Stimulated activated CD8-positive, alpha-beta memory T cell treated with anti-CD3 and anti-CD28 coated beads, Interleukin-2, amount 100 ng/mL, for 1 hour (primary cell): ENCODE results near the gene ZFR2.

ENCODE experiments used
- DNase-seq, 2 donors: peaks; one replicate each; pipeline ENCODE4 v3.0.0-alpha.2; 2020; ENCODE audit warnings: low read depth in 2 of 2

The ZFR2 gene

DNA sequence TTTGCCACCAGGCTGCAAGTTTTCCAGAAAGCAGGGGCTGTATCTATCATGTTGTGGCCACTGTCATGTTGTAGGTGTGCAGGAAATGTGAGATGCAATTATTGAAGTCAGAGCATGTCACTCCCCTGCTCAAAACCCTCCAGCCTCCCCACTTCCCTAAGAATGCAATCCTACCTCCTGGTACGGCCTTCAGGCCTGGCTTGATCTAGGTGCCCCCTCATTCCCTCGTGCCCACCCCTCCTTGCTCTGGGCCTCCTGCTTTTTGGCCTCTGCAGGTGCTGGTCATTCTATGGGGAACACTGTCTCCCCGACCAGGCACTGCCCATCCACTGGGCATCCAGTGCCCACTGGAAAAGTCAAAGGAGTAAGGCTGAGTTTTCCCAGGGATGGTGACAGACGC, 54.2 kb downstream of the ZFR2 start:
- no peak for DNase-seq

DNA sequence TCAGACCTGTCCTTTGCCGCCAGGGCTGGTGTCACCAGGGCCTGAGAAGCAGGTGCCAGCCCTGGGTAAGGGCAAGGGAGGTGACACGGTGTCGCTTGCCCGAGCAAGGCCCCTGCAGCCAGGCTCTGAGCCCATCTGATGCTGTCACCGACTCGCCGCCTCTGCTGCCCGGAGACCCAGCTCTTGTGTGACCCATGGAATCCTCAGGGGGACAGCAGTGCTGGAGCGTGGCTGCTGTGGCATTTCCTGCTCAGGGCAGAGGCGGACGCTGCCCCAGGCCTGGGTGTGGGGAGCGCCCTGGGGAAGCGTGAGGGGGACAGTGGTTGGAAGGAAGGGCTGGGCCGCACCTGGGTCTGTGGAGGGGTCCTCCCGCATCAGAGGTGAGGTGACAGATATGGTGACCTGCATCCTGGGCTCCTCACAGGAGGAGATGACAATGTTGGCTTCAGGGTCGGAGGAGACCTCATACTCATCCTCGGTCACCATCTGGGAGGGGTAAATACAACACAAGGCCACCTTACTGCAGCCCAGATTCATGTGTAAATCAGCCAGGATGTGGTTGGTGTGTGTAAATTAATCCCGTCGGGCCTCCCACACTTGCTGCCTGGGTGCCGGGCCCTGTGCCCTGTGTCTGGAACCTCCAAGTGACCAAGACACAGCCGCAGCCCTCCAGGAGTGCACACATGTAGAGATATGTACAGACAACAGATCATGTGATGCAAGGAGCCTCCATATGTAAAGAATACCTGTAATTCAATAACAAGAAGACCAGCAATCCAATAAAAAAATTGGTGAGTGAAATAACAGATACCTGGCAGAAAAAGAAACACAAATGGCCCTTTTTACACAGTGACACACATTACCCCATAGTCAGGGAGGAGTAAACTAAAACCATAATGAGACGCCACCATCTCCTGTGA, 55.1 kb downstream of the ZFR2 start:
- DNase-seq = no peak

DNA sequence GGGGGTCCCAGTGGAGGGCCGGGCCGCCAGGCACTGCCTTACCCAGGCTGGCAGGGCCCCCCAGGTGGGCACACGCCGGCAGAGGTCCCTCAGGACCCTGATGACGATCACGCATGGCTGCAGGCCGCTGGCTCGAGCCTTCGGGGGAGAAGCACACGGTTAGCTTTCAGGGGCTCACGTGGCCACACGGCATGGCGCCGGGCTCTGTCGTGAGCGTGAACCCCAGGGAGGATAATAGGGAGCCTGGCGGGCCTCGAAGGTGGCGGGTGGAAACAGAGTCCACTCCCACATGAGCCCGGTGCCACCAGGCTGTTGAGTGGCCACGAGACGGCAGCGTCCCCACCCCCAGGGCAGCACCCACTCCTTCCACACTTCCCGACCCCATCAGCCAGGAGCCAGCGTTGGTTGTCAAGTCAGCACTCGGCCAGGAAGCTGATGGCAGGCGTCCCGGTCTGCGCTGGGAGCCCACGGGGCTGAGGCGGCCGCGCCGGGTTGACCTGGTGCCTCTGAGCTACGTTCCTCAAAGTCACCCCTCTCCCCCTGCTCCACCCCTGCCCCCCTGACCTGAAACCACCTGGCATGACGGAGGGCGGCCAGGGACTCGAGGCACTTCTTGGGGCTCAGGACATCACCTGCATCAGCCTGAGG, 58.0 kb downstream of the ZFR2 start:
- DNase-seq = no peak

DNA sequence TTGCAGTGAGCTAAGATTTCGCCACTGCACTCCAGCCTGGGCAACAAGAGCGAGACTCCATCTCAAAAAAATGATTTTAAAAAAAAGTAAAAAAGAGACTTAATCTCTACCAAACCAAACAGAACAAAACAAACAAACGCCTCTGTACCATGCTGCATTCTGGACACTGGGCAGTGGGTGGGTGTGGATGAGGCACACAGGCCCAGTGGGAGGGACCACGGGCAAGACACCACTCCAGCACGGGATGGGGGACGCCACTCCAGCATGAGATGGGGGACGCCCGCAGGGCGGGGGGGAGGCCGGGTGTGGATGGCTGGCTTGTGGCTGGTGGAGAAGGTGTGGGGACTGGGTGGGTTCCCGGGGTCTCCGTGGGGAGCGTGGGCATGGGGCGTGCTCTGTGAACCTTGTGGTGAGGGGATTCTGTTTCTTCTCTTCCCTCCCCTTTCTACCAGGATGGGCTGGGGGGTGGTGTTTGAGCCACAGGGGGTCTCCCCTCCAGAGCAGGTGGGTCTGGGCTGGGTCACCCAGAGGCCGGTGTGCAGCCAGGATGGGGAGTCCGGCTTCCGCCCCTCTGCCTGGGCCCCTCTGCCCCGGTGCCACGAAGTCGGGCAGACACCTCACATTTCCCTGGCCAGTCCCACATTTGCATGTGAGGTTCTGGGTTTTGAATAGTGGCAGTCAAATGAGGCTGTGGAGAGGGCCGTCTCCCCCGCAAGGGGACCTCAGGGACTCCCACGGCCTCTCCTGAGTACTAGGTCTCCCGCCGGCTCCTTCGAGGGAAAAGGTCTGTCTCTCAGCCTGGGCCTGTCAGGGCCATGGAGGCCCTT, 58.7 kb downstream of the ZFR2 start:
- no peak for DNase-seq

DNA sequence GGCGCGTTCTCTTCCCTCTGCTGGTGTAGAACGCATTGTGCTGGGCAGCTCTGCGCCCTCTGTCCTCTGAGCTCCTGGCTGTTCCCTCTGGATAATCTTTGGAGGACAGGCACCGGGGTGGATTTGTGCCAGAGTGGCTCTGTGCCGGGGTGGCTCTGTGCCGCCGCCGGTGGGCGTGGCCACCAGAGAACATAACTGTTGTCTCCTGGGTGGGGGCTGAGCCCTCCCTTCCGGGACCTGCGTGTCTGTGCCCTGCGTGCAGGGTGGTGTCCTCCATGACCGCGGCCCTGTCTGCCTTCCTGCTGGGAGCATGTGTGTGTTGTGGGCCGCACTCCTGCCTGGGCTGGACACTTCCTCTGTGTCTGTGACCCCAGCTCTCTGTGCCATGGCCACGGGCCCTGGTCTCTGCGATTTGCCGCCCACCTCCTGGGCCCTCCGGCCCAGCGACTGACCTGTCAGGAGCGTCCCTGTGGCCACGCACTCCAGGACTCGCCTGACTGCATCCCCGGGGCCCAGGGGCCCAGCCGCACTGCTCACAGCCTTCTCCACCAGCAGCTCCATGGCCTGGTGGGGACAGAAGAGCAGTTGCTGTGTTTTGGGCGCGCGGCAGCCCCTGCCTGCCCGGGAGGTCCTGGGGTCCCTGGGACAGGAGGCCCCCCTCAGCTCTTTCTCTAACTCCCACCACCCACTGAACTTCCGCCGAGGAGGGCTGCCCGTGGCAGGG, 60.3 kb downstream of the ZFR2 start:
- no peak for DNase-seq

DNA sequence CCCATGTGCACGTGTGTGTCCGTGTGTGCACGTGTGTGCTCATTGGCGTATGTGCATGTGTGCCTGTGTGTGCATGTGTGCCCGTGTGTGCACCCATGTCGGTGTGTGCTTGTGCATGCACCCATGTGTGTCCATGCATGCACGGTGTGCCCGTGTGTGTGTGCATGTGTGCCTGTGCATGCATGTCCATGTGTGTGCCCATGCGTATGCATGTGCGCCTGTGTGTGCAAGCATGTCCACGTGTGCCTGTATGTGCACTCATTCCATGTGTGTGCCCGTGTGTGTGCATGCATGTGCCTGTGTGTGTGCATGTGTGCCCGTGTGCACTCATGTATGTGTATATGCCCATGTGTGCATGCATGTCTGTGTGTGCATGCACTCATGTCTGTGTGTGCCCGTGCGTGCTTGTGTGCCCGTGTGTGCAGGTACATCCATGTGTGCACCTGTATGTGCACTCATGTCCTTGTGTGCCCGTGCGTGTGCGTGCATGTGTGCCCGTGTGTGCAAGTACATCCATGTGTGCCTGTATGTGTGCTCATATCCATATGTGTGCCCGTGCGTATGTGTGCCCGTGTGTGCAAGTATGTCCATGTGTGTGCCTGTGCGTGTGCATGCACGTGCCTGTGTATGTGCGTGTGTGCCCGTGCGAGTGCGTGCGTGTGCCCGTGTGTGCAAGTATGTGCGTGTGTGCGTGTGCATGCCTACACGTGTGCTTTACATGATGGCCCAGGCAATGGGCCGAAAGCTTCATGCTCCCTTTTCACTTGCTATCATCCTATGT, 61.1 kb downstream of the ZFR2 start:
- DNase-seq = no peak

DNA sequence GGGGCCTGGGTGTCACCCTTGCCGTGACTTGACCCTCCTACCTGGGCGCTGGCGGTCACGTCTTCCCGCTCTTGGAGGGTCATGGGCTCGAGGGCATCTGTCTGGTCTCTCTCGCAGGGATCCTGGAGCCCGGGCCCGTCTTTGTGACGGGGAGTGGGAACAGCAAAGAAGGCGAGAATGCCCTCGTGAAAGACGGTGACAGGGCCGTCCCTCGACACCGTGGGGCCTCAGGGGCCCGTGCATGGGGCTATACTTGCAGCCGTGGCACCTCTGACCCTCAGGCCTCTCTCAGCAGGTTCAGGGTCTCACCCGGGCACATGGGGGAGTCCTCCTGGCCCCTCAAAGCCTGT, 61.7 kb downstream of the ZFR2 start:
- no peak for DNase-seq

DNA sequence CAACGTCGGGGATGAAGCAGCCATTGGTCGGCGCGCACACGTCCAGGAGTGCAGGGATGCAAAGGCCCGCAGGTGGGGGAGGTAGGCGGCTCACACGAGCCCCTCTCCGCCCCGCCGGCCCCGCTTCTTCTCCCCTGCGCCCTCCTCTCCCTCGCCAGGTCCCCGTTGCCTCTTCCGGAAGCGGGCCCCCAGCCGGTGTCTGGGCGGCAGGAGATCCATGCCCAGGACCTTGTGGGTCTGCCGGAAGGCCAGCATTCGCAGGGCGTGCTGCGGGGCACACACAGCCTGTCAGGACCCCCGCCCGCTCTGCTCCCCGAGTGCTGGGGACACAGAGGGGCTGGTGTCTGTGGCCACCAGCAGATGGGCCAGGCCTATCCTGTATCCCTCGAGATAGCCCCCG, 63.0 kb downstream of the ZFR2 start:
- no peak for DNase-seq

DNA sequence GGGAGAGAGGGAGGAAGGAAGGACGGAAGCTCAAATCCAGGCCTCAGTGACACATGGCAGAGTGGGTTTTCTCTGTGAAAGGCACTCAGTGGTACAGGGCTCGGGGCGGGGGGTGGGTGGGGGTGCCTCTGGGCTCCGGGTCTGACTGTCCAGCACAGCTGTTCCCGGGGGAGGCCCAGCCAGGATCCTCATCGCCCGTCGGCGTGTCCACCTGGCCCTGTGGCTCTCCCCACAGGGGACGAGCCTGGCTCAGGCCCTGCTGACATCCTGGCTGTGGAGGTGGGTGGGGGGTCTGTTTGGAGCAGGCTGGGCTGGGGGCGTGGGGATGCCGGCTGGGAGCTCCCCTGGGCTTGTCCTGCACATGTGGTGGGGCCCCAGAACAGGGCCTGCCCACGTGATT, 64.4 kb downstream of the ZFR2 start:
- DNase-seq = no peak

DNA sequence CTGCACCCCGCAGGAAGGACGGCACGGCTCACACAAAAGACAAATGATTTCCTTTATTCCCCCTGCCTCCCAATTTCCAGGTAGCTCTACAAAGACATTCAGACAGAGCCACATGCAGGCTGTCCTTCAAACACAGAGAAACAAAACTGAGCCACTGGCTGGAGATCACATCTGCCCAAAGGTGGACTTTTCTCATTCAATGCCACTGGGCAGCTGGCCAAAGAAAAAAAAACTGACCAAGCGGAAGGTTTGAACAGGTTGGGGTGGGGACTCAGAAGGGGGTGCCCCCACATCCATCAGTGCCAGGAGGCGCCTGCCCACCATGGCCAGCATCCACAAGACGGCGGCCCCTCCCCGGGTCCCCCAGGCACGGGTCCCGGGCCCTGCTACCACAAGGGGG, 64.9 kb downstream of the ZFR2 start:
- no peak for DNase-seq

DNA sequence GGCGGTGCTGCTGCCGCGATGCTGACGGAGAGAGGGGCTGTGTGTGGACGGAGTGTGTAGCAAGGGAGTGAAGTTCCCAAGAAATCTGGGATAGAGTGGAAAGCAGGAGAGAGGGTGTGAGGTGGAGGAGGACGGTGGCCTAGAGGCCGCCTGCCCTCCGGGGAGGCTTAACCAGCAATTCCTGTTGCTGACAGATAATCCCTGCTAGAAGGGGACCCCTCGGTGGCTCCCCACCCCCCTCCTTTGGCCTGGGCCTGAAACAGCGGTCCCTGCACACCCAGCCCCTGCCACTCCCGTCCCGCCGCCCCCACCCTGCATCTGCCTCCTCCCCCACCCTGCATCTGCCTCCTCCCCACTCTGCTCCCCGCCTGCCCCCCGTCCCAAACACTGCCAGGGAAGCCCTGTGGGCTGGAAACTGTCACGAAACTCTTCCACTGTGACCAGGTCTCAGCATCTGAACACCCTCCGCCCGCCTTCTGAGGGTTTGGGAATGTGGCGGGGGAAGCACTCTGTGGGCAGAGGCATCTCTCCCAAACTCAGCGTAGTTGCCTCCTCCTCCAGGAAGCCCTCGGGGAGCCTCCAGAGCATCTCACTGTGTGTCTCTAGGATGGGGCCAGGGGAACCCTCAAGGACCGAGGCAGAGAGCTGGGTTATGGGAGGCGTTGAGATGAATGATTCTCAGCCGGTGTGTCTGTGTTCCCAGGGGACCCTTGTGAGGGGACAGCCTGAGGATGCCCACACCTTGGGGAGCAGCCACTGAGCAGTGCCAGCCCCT, 65.5 kb downstream of the ZFR2 start:
- no peak for DNase-seq

DNA sequence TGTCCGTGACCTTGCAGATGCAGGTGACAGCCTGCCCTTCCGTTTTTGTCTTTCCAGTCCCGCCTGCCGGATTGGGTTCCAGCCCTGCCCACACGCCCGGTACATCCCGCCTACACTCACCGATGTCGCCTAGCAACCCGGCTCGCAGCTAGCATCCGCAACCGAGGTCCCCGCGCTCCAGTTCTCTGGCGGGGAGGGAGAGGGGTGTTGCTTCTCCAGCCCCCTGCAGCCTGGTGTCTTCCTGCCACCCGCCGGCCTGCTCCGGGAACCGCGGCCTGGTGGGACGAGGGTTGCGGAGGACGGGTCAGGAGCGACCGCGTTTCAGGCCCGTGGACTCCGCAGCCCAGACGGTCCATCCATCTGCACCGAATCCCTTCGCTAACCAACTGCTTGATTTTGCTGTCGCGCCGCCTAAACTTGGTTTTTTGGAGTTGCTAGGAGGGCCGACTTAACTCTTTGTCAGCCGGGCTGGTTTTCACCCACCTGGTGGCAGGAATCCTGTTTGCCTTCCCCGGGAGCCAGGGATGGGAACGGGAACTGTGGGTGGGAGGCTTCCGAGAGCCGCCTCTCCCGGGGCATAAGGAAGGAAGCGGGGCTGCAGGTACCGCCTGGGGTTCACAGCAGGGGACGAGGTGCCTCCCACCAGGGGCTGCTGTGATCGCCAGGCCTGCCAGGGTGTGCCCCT, 67.3 kb downstream of the ZFR2 start:
- DNase-seq = peak; percentile 32 to 39

DNA sequence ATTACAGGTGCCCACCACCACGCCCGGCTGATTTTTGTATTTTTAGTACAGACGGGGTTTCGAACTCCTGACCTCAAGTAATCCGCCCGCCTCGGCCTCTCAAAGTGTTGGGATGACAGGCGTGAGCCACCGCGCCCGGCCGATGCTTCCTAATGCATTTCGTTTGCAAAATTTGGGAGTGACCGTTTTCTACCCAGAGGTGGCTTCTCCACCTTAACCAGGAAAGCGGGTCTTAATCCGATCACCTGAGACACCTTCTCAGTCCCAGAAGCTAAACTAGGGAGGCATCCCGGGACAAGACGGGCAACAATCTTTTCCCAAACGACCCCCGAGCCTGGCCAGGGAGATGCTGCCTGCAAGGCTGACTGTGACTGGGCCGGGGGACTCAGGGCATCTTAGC, 67.8 kb downstream of the ZFR2 start:
- no peak for DNase-seq

DNA sequence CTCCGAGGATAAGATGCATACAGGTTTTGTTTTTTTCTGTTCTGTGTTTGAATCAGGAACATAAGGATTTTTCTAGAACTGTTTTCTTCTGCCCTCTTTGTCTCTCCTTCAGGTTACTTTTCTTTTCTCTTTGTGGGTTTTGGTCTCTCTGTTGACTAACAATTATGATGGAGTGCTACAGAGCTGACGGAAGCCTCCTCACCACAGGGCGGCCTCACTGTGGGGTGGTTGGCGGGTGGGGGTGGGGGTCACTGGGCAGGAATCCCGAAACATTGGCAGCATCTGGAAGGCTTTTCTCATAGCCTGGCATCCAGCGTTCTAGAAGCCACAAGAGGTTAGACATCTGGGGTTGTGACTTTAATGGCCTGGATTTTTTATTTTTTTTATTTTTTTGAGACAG, 70.7 kb downstream of the ZFR2 start:
- no peak for DNase-seq

DNA sequence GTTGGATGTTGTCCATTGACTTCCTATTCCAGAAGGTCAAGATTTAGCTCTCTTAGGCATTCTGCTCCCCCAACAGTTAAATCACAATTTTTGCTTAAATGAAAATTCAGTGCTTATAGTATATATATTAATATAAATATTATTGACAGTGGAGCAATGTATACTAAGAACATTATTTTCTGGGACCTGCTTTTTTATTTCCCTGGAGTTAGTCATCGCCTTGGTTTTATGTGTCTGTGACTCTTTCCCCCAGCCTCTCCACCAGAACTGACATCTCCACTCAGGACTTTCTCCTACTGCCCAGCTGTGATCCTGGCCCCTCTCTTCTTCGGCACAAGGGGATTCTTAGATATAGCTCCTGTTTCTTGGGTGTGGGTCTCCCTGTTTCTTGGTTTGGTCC, 72.5 kb downstream of the ZFR2 start:
- DNase-seq = no peak

DNA sequence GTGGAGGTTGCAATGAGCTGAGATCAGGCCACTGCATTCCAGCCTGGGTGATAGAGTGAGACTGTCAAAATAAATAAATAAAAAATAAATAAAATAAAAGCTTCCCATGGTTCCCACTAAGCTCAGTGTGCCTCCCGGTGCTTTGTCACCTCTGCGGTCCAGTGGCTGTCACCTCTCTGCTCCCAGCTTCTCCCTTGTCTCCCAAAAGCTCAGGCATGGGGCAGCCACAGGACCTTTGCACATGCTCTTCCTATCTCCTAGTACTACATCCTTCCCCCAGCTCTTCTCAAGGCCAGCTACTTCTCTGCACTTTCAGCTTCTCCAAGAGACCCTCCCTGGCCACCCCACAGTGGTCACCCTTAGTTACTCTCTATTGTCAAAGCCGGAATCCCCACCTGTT, 75.0 kb downstream of the ZFR2 start:
- no peak for DNase-seq

DNA sequence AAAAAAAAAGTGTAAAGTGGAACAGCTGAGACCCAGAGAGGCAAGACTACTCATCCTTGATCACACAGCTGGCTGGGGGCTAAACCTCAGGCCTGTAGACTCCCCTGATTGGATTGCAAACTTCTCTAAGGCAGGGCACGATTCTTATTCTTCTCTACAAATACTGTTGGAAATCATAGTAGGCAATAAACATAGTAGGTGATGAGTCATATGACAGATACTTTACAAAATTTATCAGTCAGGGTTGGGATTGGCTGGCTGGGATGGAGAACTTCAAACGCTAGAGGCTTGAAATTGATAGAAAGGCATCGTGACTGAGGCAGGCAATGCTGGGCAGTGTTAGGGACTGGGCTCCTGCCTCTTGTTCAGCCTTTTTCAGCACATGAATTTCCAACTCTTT, 76.7 kb downstream of the ZFR2 start:
- no peak for DNase-seq

DNA sequence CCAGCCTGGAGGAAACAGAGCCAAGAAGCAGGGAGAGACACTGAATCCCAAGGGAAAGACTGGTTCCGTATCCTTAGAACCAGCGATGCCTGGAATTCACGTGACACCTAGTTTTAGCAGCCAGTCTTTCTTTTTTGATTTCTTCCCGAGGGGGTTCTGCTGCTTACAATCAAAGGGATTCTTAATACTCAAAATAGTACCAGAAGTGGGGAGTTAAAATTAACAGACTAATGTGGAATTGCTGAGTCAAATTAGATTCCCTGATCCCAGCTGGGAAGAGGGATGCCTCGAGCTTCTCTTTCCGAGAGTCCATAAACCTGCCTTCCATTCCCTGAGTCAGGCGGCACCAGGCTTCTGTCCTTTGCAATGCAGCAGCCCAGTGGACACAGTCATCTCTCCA, 77.9 kb downstream of the ZFR2 start:
- DNase-seq = no peak

DNA sequence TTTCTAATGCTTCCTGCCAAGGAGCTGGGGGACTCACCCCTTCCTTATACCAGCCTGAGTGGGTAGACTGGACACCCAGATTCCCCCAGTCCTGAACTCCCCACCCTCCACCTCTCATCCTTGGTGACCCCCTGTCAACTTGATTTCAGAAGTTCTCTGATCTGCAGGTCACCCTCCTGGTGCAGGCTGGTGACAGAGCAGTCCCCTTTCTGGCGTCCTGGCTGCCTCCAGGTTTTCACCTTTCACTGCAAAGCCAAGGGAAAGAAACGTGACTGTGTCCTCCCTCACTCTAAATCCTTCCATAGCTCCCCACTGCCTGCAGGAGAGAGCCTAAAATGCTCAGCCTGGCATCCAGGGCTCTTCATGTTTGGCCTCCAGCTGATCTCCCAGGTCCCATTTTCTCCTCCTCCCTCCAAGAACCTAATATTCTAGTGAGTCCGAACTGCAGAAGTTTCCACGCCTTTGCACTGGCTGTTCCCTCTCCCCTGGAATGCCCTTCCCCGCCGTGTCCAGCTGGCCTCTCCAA, 78.6 kb downstream of the ZFR2 start:
- DNase-seq = no peak
